GM19193 (cell line): ENCODE results near the gene FAM78B.

Source experiments
- POLR2A ChIP-seq: IDR thresholded peaks from 4 replicates; pipeline ENCODE4 v1.6.1; 2011; ENCODE audit not compliant: insufficient read depth, insufficient read length; ENCODE audit errors: extremely low read depth

Gene FAM78B

GRCh38 chr1:166026555-166026954, 140.2 kb downstream of the FAM78B start:
- no peak for TF ChIP-seq POLR2A

GRCh38 chr1:166026143-166026542, 140.7 kb downstream of the FAM78B start:
- TF ChIP-seq POLR2A, result no peak

GRCh38 chr1:166020210-166020609, 146.6 kb downstream of the FAM78B start:
- no peak for TF ChIP-seq POLR2A
